GM10248 (cell line): ENCODE measurements around the gene HJURP.

Experiments used
- CTCF ChIA-PET: fragments of 300-600 bp; sonication (Branson Sonifier 250); formaldehyde crosslinking; extraction: SDS; loops from one replicate; lab custom pipeline; 2021; ENCODE audit warnings: antibody characterized with exemption; lab: Yijun Ruan, JAX
- POLR2A ChIA-PET: fragments of 350-650 bp; sonication (Branson Sonifier 250); formaldehyde crosslinking; extraction: SDS; loops from one replicate; lab custom pipeline; 2020; ENCODE audit warnings: antibody characterized with exemption; lab: Yijun Ruan, JAX
- DNase-seq: peaks from one replicate; pipeline ENCODE4 v3.0.0; 2012; ENCODE audit errors: extremely low spot score
- TF ChIP-seq, protein P1 (sequence below): IDR thresholded peaks from 2 replicates; pipeline ENCODE4 v1.5.1; 2012; ENCODE audit warnings: mild to moderate bottlenecking, low read depth; ENCODE audit errors: extremely low read depth, missing control alignments, control extremely low read depth

HJURP gene

GRCh38 chr2:233845301-233846060, 8.9 kb downstream of the HJURP start:
- TF ChIP-seq, protein P1, sequence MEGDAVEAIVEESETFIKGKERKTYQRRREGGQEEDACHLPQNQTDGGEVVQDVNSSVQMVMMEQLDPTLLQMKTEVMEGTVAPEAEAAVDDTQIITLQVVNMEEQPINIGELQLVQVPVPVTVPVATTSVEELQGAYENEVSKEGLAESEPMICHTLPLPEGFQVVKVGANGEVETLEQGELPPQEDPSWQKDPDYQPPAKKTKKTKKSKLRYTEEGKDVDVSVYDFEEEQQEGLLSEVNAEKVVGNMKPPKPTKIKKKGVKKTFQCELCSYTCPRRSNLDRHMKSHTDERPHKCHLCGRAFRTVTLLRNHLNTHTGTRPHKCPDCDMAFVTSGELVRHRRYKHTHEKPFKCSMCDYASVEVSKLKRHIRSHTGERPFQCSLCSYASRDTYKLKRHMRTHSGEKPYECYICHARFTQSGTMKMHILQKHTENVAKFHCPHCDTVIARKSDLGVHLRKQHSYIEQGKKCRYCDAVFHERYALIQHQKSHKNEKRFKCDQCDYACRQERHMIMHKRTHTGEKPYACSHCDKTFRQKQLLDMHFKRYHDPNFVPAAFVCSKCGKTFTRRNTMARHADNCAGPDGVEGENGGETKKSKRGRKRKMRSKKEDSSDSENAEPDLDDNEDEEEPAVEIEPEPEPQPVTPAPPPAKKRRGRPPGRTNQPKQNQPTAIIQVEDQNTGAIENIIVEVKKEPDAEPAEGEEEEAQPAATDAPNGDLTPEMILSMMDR = no peak
- CTCF ChIA-PET = interaction anchor here (5.2 kb wide), 1 partner anchor 12 kb away, joined by 19 read pairs; no protein-coding TSS in a partner anchor
- DNase-seq = no peak
- POLR2A ChIA-PET = no interaction called here

DNA sequence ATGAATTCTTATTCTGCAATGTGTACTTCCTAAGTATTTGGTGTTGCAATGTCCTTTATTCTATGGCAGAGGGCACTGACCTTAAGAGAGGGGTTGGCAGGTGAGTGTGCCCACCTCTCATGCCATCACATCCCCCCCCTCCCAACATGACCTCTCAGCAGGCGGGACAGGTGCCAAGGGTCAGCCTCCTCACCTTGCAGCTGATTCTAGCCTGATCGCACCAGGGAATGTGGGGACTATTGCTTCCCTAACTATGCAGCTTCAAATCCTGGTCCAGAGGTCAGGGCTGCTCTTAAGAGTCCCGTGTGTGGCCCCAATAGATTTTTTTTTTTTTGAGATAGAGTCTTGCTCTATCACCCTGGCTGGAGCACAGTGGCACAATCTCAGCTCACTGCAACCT, 9.5 kb downstream of the HJURP start:
- POLR2A ChIA-PET = no interaction called here

GRCh38 chr2:233844064-233844807, 10.1 kb downstream of the HJURP start:
- no peak for DNase-seq
- TF ChIP-seq, protein P1 = no peak
- POLR2A ChIA-PET = no interaction called here
- CTCF ChIA-PET = interaction anchor here (1.0 to 1.5 kb wide), 2 partner anchors 12 to 18 kb away, joined by 3 to 6 read pairs; no protein-coding TSS in a partner anchor

More for the DNA sequence above, 9.5 kb downstream of the HJURP start:
- no peak for DNase-seq
- TF ChIP-seq, protein P1 = no peak
- CTCF ChIA-PET = interaction anchor here (1.0 to 5.2 kb wide), 2 partner anchors 12 kb away, joined by 6 to 19 read pairs; no protein-coding TSS in a partner anchor

DNA sequence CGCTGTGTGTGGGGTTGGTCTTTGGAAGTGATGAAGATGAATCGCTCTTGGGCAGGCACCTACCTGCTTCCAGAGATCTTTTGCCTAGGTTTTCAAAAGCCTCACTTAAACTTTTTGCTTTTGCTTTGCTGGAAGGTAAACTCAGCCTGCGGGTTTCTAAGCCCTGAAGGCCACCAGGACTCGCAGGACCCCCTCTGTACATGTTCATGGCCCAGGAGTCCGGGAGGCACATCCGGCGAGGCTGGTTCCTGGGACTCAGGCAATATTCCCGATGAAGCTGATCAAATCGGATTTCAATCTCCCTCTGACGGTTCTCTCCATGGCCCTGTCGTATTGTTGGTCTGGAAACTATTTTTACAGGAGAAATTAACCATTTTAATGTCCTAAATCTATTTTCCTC, 13.2 kb downstream of the HJURP start:
- ChIA-PET POLR2A (no interaction called here), CTCF (no interaction called here)
- TF ChIP-seq, protein P1 = no peak
- DNase-seq = no peak

DNA sequence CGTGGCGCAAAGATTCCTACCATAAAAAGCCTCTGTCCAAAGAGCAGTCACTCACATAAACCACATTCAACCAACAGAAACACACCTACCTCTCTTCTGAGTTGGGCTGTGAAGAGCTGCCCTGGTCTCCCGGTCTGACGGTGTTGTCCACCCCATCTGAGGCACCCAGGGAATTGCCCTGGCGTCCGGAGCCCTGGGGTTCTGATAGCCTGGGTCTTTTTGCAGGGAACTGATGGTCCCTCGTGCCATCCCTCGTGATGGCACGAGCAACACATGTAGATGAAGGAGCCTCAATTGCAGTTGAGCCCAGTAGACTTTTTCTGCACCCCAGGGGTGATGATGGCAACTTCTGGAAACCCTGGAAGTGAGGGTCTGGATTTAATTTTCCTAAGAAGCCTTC, 13.8 kb downstream of the HJURP start:
- DNase-seq = no peak
- ChIA-PET POLR2A (no interaction called here), CTCF (interaction anchor here (0.7 kb wide), 1 partner anchor 9 kb away, joined by 3 read pairs; no protein-coding TSS in a partner anchor)
- TF ChIP-seq, protein P1 = no peak

- ChIA-PET CTCF (interaction anchor here (2.2 kb wide), 1 partner anchor 18 kb away, joined by 10 read pairs; no protein-coding TSS in a partner anchor), POLR2A (no interaction called here)
- DNase-seq = no peak
- TF ChIP-seq, protein P1 = no peak
Observed at GRCh38 chr2:233839447-233839820, 14.9 kb downstream of the HJURP start.
